Measurements from ENCODE around the gene LRRN4.

The LRRN4 gene

GRCh38 chr20:6053776-6054688, at the start of gene LRRN4:
Gene LRRN4, minus strand, starts transcription at chr20:6054060. Its CDS starts 1,261 bp downstream, at chr20:6052799.
- no peak for DNase-seq

GRCh38 chr20:6103301-6103700, 49.4 kb upstream of the LRRN4 start:
- no peak for DNase-seq

- no peak for DNase-seq
These were observed 47.5 kb upstream of the LRRN4 start for GRCh38 chr20:6101346-6101745.

- no peak for DNase-seq
These were observed 46.4 kb upstream of the LRRN4 start for GRCh38 chr20:6100246-6100645.

GRCh38 chr20:6099819-6100218, 46.0 kb upstream of the LRRN4 start:
- no peak for DNase-seq

GRCh38 chr20:6095409-6095808, 41.5 kb upstream of the LRRN4 start:
- DNase-seq, result no peak

GRCh38 chr20:6094565-6094964, 40.7 kb upstream of the LRRN4 start:
- no peak for DNase-seq

GRCh38 chr20:6094063-6094462, 40.2 kb upstream of the LRRN4 start:
- DNase-seq, result no peak

GRCh38 chr20:6091661-6092060, 37.8 kb upstream of the LRRN4 start:
- DNase-seq, result no peak

- DNase-seq, result no peak
These were observed 33.0 kb upstream of the LRRN4 start for GRCh38 chr20:6086868-6087267.

GRCh38 chr20:6083926-6084325, 30.1 kb upstream of the LRRN4 start:
- DNase-seq, result no peak

- no peak for DNase-seq
These were observed 27.4 kb upstream of the LRRN4 start for GRCh38 chr20:6081236-6081635.

- DNase-seq, result no peak
These were observed 25.2 kb upstream of the LRRN4 start for GRCh38 chr20:6079016-6079415.

GRCh38 chr20:6075428-6076219, 21.8 kb upstream of the LRRN4 start:
- DNase-seq, result no peak

- no peak for DNase-seq
These were observed 20.9 kb upstream of the LRRN4 start for GRCh38 chr20:6074784-6075183.

- DNase-seq, result peak; percentile 16
These were observed 20.3 kb upstream of the LRRN4 start for GRCh38 chr20:6074145-6074561.

GRCh38 chr20:6070829-6071695, 17.2 kb upstream of the LRRN4 start:
- no peak for DNase-seq

- no peak for DNase-seq
These were observed 15.8 kb upstream of the LRRN4 start for GRCh38 chr20:6069669-6070068.

- no peak for DNase-seq
These were observed 14.0 kb upstream of the LRRN4 start for GRCh38 chr20:6067763-6068318.

- no peak for DNase-seq
These were observed 12.7 kb upstream of the LRRN4 start for GRCh38 chr20:6066582-6066981.

- DNase-seq, result no peak
These were observed 7.7 kb upstream of the LRRN4 start for GRCh38 chr20:6061544-6061943.

GRCh38 chr20:6060213-6060612, 6.4 kb upstream of the LRRN4 start:
- no peak for DNase-seq

Measured in CD4-positive, alpha-beta T cell treated with Interleukin-12 subunit alpha and Interleukin-12 subunit beta, for 1 hour (primary cell).